CD4-positive, alpha-beta T cell (primary cell): Measurements from ENCODE around the gene DCUN1D1. TPM values are rescaled to one million over a fixed set of nuclear protein-coding genes. Genes with fewer than 3 reads are reported as not detected.

Source experiments
- ATAC-seq: fragments of 200-7000 bp; cut with Tn5 transposase; one replicate; pipeline ENCODE4 v1.10.0; 2022; ENCODE audit warnings: mild to moderate bottlenecking; ENCODE audit not compliant: poor library complexity
- CTCF ChIA-PET: fragments of 350-600 bp; sonication (Branson Sonifier 250); formaldehyde crosslinking; loops from one replicate; lab custom pipeline; 2021; ENCODE audit warnings: antibody characterized with exemption, inconsistent platforms; lab: Charles Lee
- POLR2A ChIA-PET: fragments of 350-600 bp; sonication (Branson Sonifier 250); formaldehyde crosslinking; loops from one replicate; lab custom pipeline; 2021; ENCODE audit warnings: antibody characterized with exemption, inconsistent platforms; lab: Charles Lee
- DNase-seq, 14 experiments: peaks; one replicate each; pipeline ENCODE4 v3.0.0-alpha.2; 2013 to 2020; ENCODE audit warnings: mixed read lengths in 2 of 14
- H3K27ac ChIP-seq, 2 donors: one replicate each; pipeline versions ENCODE4 v1.5.1 to v1.7.0; 2013; ENCODE audit warnings: low read length in 2 of 2, low read depth in 1 of 2, mild to moderate bottlenecking in 1 of 2
- H3K27me3 ChIP-seq, 2 experiments: 1 replicate in 1 of 2; 2 replicates in 1 of 2; pipeline versions ENCODE4 v1.6.1 to v1.7.0; 2013; ENCODE audit warnings: low read length in 2 of 2, control low read depth in 1 of 2, mild to moderate bottlenecking in 1 of 2, moderate library complexity in 1 of 2; ENCODE audit not compliant: insufficient read depth in 2 of 2, control insufficient read depth in 1 of 2
- H3K36me3 ChIP-seq: one replicate; pipeline ENCODE4 v1.6.1; 2013; ENCODE audit warnings: low read length, control low read depth; ENCODE audit not compliant: insufficient read depth
- H3K4me1 ChIP-seq: one replicate; pipeline ENCODE4 v1.6.1; 2013; ENCODE audit warnings: low read length, control low read depth; ENCODE audit not compliant: insufficient read depth
- H3K4me3 ChIP-seq: one replicate; pipeline ENCODE4 v1.5.1; 2013; ENCODE audit warnings: mild to moderate bottlenecking, low read length, moderate library complexity
- H3K9me3 ChIP-seq, 2 experiments: 1 replicate in 1 of 2; 2 replicates in 1 of 2; pipeline versions ENCODE4 v1.6.1 to v1.7.0; 2013; ENCODE audit warnings: low read length in 2 of 2, mild to moderate bottlenecking in 2 of 2, control low read depth in 1 of 2, moderate library complexity in 1 of 2; ENCODE audit not compliant: control insufficient read depth in 1 of 2, insufficient read depth in 1 of 2
- H3K27ac Mint-ChIP-seq: one replicate; pipeline ENCODE4 v1.8.0; 2020; ENCODE audit warnings: mixed read lengths
- H3K27me3 Mint-ChIP-seq: one replicate; pipeline ENCODE4 v1.8.0; 2021; ENCODE audit warnings: mixed read lengths
- H3K36me3 Mint-ChIP-seq: one replicate; pipeline ENCODE4 v1.8.0; 2021; ENCODE audit warnings: low read depth, mixed read lengths
- H3K4me1 Mint-ChIP-seq: one replicate; pipeline ENCODE4 v1.8.0; 2021; ENCODE audit warnings: low read depth, mixed read lengths
- H3K4me3 Mint-ChIP-seq: one replicate; pipeline ENCODE4 v1.8.0; 2020; ENCODE audit warnings: mild to moderate bottlenecking, mixed read lengths
- H3K9me3 Mint-ChIP-seq: one replicate; pipeline ENCODE4 v1.8.0; 2020; ENCODE audit warnings: mixed read lengths
- CTCF ChIP-seq: fragments of 200-600 bp; IDR thresholded peaks from one replicate; pipeline ENCODE4 v1.8.0; 2022; ENCODE audit warnings: antibody characterized with exemption, mild to moderate bottlenecking
- intact Hi-C, 2 experiments: fragments of 100-400 bp; cut with DNase I in 1 of 2; cut with micrococcal nuclease in 1 of 2; formaldehyde crosslinking; loops; one replicate each; pipeline versions ENCODE4 v1.15.1 to v1.9.0; 2023 to 2025; cut with DNase I, micrococcal nuclease
- total RNA-seq, 174 experiments: library from RNA in 2 of 174; stranded (reverse) in 2 of 174; gene quantifications; one replicate each; pipeline ENCODE4 v1.2.3 and lab custom pipeline; 2021 to 2026

DCUN1D1 gene
- total RNA-seq, 2 experiments from 2014 or later = 35.4 to 38.9 TPM

- ChIA-PET POLR2A (no interaction called here), CTCF (no interaction called here)
- Mint-ChIP-seq H3K4me3 (peak overlapping the region; percentile 97), H3K36me3 (peaks cover 9% of the 10 kb centered on the region), H3K27ac (peak overlapping the region; percentile 82), H3K27me3 (no peaks in the 10 kb centered on the region), H3K9me3 (no peaks in the 10 kb centered on the region), H3K4me1 (peaks cover 47% of the 10 kb centered on the region)
- no peak overlapping the region for H3K27ac ChIP-seq
- ATAC-seq (no peak), DNase-seq (no peak)
- no peaks in the 10 kb centered on the region for H3K36me3 ChIP-seq
- H3K4me1 ChIP-seq = peaks cover 31% of the 10 kb centered on the region
- no peak overlapping the region for H3K4me3 ChIP-seq
- intact Hi-C loops = loop anchor here in 1 of 2 experiments (10.0 kb wide), 1 partner anchor 1984 kb away; no protein-coding TSS in a partner anchor
- H3K27me3 ChIP-seq = no peaks in the 10 kb centered on the region
- no peaks in the 10 kb centered on the region for H3K9me3 ChIP-seq
- no peak for TF ChIP-seq CTCF
Measured at GRCh38 chr3:182978387-182978786, 2.0 kb downstream of the DCUN1D1 start.

- no peaks in the 10 kb centered on the region for H3K36me3 Mint-ChIP-seq
- no peak overlapping the region for H3K27ac Mint-ChIP-seq
- DNase-seq (no peak), ATAC-seq (no peak)
- H3K9me3 ChIP-seq = peaks cover 0 to under 1% of the 10 kb centered on the region in 2 experiments
- no peaks in the 10 kb centered on the region for H3K9me3 Mint-ChIP-seq
- no peak overlapping the region for H3K4me3 ChIP-seq
- peaks cover 13% of the 10 kb centered on the region for H3K4me1 ChIP-seq
- H3K27me3 ChIP-seq = no peaks in the 10 kb centered on the region
- H3K36me3 ChIP-seq = no peaks in the 10 kb centered on the region
- ChIA-PET CTCF (no interaction called here), POLR2A (no interaction called here)
- no peak for TF ChIP-seq CTCF
- intact Hi-C loops = loop anchor here in 1 of 2 experiments (1.0 to 10.0 kb wide), 2 partner anchors 179 to 1978 kb away; no protein-coding TSS in a partner anchor
- H3K27ac ChIP-seq = no peak overlapping the region
- no peaks in the 10 kb centered on the region for H3K27me3 Mint-ChIP-seq
- no peak overlapping the region for H3K4me3 Mint-ChIP-seq
- H3K4me1 Mint-ChIP-seq = peaks cover 61% of the 10 kb centered on the region
Measured at GRCh38 chr3:182973047-182973446, 7.3 kb downstream of the DCUN1D1 start.

GRCh38 chr3:182972387-182972786 lies 8.0 kb downstream of the DCUN1D1 start:
- H3K27me3 ChIP-seq = no peaks in the 10 kb centered on the region
- no peak for TF ChIP-seq CTCF
- no peaks in the 10 kb centered on the region for H3K36me3 Mint-ChIP-seq
- ChIA-PET CTCF (no interaction called here), POLR2A (no interaction called here)
- no peaks in the 10 kb centered on the region for H3K36me3 ChIP-seq
- no peak overlapping the region for H3K27ac ChIP-seq
- no peak overlapping the region for H3K27ac Mint-ChIP-seq
- DNase-seq = no peak
- peaks cover 0 to 3% of the 10 kb centered on the region in 2 experiments for H3K9me3 ChIP-seq
- H3K4me3 ChIP-seq = no peak overlapping the region
- intact Hi-C loops = loop anchor here in 1 of 2 experiments (10.0 kb wide), 1 partner anchor 1978 kb away; no protein-coding TSS in a partner anchor
- H3K4me1 Mint-ChIP-seq = peaks cover 65% of the 10 kb centered on the region
- peaks cover 11% of the 10 kb centered on the region for H3K4me1 ChIP-seq
- H3K9me3 Mint-ChIP-seq = no peaks in the 10 kb centered on the region
- no peak for ATAC-seq
- H3K27me3 Mint-ChIP-seq = no peaks in the 10 kb centered on the region
- no peak overlapping the region for H3K4me3 Mint-ChIP-seq
